CD14-positive monocyte (primary cell): Measurements from ENCODE around the gene HOXD12. TPM values are rescaled to one million over a fixed set of nuclear protein-coding genes. Genes with fewer than 3 reads are reported as not detected.

Experiments
- DNase-seq, 3 donors: peaks; one replicate each; pipeline ENCODE4 v3.0.0-alpha.2; 2011 to 2022
- H2AFZ ChIP-seq: 2 replicates; pipeline ENCODE4 v1.6.0; 2012; ENCODE audit warnings: mild to moderate bottlenecking, low read depth, low read length, inconsistent platforms; ENCODE audit not compliant: insufficient read depth, poor library complexity, severe bottlenecking
- H3K27ac ChIP-seq, 2 donors: 1 replicate in 1 of 2; 2 replicates in 1 of 2; pipeline ENCODE4 v1.5.1; 2012 to 2013; ENCODE audit warnings: low read length in 2 of 2, control low read depth in 1 of 2, inconsistent platforms in 1 of 2, low read depth in 1 of 2, mild to moderate bottlenecking in 1 of 2
- H3K27me3 ChIP-seq, 2 donors: one replicate each; pipeline versions ENCODE4 v1.6.0 to v1.6.1; 2011 to 2013; ENCODE audit warnings: low read length in 2 of 2; ENCODE audit not compliant: control insufficient read depth in 2 of 2, insufficient read depth in 2 of 2
- H3K36me3 ChIP-seq, 2 donors: replicated peaks in 1 of 2; 1 replicate in 1 of 2; 2 replicates in 1 of 2; pipeline versions ENCODE4 v1.5.1 to v1.6.1; 2012 to 2013; ENCODE audit warnings: low read length in 2 of 2, control low read depth in 1 of 2, inconsistent platforms in 1 of 2, mild to moderate bottlenecking in 1 of 2; ENCODE audit not compliant: insufficient read depth in 2 of 2, control insufficient read depth in 1 of 2
- H3K4me1 ChIP-seq, 2 donors: 1 replicate in 1 of 2; 2 replicates in 1 of 2; pipeline versions ENCODE4 v1.5.1 to v1.6.1; 2012 to 2013; ENCODE audit warnings: low read length in 2 of 2, control low read depth in 1 of 2, inconsistent platforms in 1 of 2, mild to moderate bottlenecking in 1 of 2, moderate library complexity in 1 of 2; ENCODE audit not compliant: insufficient read depth in 2 of 2, control insufficient read depth in 1 of 2
- H3K4me2 ChIP-seq: replicated peaks from 2 replicates; pipeline ENCODE3; 2012; ENCODE audit warnings: low read length, moderate library complexity, mild to moderate bottlenecking; ENCODE audit not compliant: poor library complexity, severe bottlenecking; ENCODE audit errors: extremely low read depth
- H3K4me3 ChIP-seq, 3 experiments: fragments of 200-600 bp in 1 of 3; sonication (generic) in 1 of 3; replicated peaks in 1 of 3; 1 replicate in 2 of 3; 2 replicates in 1 of 3; pipeline ENCODE4 v1.5.1; 2011 to 2013; ENCODE audit warnings: low read length in 3 of 3, mild to moderate bottlenecking in 3 of 3, control low read depth in 2 of 3, low read depth in 2 of 3, inconsistent platforms in 1 of 3, moderate library complexity in 1 of 3
- H3K79me2 ChIP-seq: 2 replicates; pipeline ENCODE4 v1.6.0; 2012; ENCODE audit warnings: mild to moderate bottlenecking, control low read depth, inconsistent platforms, low read length, moderate library complexity; ENCODE audit not compliant: insufficient read depth
- H3K9ac ChIP-seq: 2 replicates; pipeline ENCODE4 v1.6.0; 2017; ENCODE audit warnings: low read length, mild to moderate bottlenecking; ENCODE audit not compliant: insufficient read depth, poor library complexity, severe bottlenecking
- H3K9me3 ChIP-seq, 2 donors: replicated peaks in 1 of 2; 1 replicate in 1 of 2; 2 replicates in 1 of 2; pipeline versions ENCODE4 v1.5.1 to v1.6.1; 2012 to 2013; ENCODE audit warnings: low read length in 2 of 2, control low read depth in 1 of 2; ENCODE audit not compliant: control insufficient read depth in 1 of 2, insufficient read depth in 1 of 2
- H4K20me1 ChIP-seq: 2 replicates; pipeline ENCODE4 v1.6.0; 2012; ENCODE audit warnings: mild to moderate bottlenecking, low read length, control low read depth, moderate library complexity; ENCODE audit not compliant: insufficient read depth
- H3K27ac Mint-ChIP-seq, 7 donors: one replicate each; pipeline ENCODE4 v1.8.0; 2020; ENCODE audit warnings: mild to moderate bottlenecking in 7 of 7, mixed read lengths in 7 of 7, moderate library complexity in 6 of 7, inconsistent platforms in 2 of 7
- H3K27me3 Mint-ChIP-seq, 3 donors: one replicate each; pipeline ENCODE4 v1.8.0; 2021 to 2022; ENCODE audit warnings: low read depth in 3 of 3, mild to moderate bottlenecking in 3 of 3, mixed read lengths in 3 of 3, moderate library complexity in 3 of 3, inconsistent platforms in 1 of 3
- H3K36me3 Mint-ChIP-seq, 2 donors: one replicate each; pipeline ENCODE4 v1.8.0; 2020; ENCODE audit warnings: mixed read lengths in 2 of 2, inconsistent platforms in 1 of 2, mild to moderate bottlenecking in 1 of 2
- H3K4me1 Mint-ChIP-seq: one replicate; pipeline ENCODE4 v1.8.0; 2020; ENCODE audit warnings: mild to moderate bottlenecking, mixed read lengths
- H3K4me3 Mint-ChIP-seq, 2 donors: one replicate each; pipeline ENCODE4 v1.8.0; 2020; ENCODE audit warnings: mild to moderate bottlenecking in 2 of 2, mixed read lengths in 2 of 2, moderate library complexity in 1 of 2
- H3K9me3 Mint-ChIP-seq, 7 donors: one replicate each; pipeline ENCODE4 v1.8.0; 2020 to 2022; ENCODE audit warnings: mixed read lengths in 7 of 7, mild to moderate bottlenecking in 6 of 7, moderate library complexity in 6 of 7, inconsistent platforms in 2 of 7
- WGBS: methylation state at CpG from one replicate; pipeline ENCODE4 v1.1.5; 2013; ENCODE audit warnings: missing lambda C conversion rate; ENCODE audit not compliant: insufficient coverage; 5-methylcytosine and 5-hydroxymethylcytosine counted together
- intact Hi-C, 2 donors: fragments of 100-400 bp; cut with micrococcal nuclease; formaldehyde crosslinking; loops; one replicate each; pipeline versions ENCODE4 v1.15.0 to v1.15.1; 2023
- polyA plus RNA-seq, 3 donors: library from polyadenylated mRNA; depleted of rRNA in 1 of 3; unstranded in 2 of 3; stranded (reverse) in 1 of 3; fragments of 300-500 nt in 2 of 3; fragments of >200 nt in 1 of 3; fragmentation: Illumina TruSeq in 2 of 3; gene quantifications; 1 replicate in 2 of 3; 2 replicates in 1 of 3; pipeline ENCODE4 v1.2.3, GENCODE V29; 2012 to 2021
- TF ChIP-seq, protein P1 (sequence below): fragments of 200-600 bp; IDR thresholded peaks from one replicate; pipeline ENCODE4 v1.8.0; 2022; ENCODE audit warnings: antibody characterized with exemption, mild to moderate bottlenecking

Gene HOXD12
- polyA plus RNA-seq, 3 donors = not detected

DNA sequence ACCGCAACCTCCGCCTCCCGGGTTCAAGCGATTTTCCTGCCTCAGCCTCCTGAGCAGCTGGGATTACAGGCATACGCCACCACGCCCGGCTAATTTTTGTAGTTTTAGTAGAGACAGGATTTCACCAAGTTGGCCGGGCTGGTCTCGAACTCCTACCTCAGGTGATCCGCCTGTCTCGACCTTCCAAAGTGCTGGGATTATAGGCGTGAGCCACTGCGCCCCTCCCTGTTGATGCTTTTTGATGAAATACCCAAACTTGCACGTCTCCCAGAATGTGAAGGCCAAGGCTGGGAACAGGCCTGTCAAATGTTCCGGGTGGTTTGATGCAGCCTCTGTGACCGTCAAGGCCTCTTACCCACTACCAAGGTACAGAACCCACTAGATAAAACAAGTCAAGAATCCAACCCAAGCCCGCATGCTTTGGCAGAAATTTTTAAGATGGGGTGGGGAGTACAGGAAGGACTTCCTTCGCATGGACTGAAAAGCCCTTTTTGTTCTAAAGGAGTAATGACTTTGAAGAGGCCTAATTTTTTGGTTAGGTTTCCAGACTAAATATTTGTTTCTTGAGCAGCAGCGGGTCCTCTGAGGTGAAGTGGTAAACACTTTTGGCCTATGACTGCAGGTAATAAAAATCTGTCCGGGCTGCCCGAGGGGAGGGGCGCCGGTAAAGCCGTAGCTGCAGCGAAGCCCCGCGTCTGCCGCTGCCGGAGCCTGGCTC lies 12.1 kb upstream of the HOXD12 start:
- Histone ChIP-seq H3K36me3 (no peaks in the 10 kb centered on the region), H3K9me3 (peaks cover 0 to 89% of the 10 kb centered on the region in 2 donors), H3K27me3 (peaks cover 96 to 98% of the 10 kb centered on the region in 2 donors), H3K27ac (no peak overlapping the region), H3K79me2 (no peaks in the 10 kb centered on the region), H3K4me3 (peak overlapping the region in 1 of 3 experiments; percentile 48), H3K4me2 (peak overlapping the region; percentile 64), H3K9ac (no peak overlapping the region), H2AFZ (peak overlapping the region; percentile 44), H3K4me1 (peaks cover 8 to 11% of the 10 kb centered on the region in 2 donors), H4K20me1 (no peaks in the 10 kb centered on the region)
- Mint-ChIP-seq H3K36me3 (peaks cover 0 to 15% of the 10 kb centered on the region in 2 donors), H3K27me3 (peaks cover 97 to 99% (median 98%) of the 10 kb centered on the region in 3 donors), H3K4me1 (peaks cover 28% of the 10 kb centered on the region), H3K9me3 (peaks cover 0 to 49% (median 26%) of the 10 kb centered on the region in 7 donors), H3K27ac (no peak overlapping the region), H3K4me3 (peak overlapping the region; percentile 79 to 98)
- TF ChIP-seq, protein P1, sequence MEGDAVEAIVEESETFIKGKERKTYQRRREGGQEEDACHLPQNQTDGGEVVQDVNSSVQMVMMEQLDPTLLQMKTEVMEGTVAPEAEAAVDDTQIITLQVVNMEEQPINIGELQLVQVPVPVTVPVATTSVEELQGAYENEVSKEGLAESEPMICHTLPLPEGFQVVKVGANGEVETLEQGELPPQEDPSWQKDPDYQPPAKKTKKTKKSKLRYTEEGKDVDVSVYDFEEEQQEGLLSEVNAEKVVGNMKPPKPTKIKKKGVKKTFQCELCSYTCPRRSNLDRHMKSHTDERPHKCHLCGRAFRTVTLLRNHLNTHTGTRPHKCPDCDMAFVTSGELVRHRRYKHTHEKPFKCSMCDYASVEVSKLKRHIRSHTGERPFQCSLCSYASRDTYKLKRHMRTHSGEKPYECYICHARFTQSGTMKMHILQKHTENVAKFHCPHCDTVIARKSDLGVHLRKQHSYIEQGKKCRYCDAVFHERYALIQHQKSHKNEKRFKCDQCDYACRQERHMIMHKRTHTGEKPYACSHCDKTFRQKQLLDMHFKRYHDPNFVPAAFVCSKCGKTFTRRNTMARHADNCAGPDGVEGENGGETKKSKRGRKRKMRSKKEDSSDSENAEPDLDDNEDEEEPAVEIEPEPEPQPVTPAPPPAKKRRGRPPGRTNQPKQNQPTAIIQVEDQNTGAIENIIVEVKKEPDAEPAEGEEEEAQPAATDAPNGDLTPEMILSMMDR = no peak
- intact Hi-C loops = no loop called here
- DNase-seq = no peak
- 17% methylated on average over 24 of the region's 29 CpGs for WGBS

DNA sequence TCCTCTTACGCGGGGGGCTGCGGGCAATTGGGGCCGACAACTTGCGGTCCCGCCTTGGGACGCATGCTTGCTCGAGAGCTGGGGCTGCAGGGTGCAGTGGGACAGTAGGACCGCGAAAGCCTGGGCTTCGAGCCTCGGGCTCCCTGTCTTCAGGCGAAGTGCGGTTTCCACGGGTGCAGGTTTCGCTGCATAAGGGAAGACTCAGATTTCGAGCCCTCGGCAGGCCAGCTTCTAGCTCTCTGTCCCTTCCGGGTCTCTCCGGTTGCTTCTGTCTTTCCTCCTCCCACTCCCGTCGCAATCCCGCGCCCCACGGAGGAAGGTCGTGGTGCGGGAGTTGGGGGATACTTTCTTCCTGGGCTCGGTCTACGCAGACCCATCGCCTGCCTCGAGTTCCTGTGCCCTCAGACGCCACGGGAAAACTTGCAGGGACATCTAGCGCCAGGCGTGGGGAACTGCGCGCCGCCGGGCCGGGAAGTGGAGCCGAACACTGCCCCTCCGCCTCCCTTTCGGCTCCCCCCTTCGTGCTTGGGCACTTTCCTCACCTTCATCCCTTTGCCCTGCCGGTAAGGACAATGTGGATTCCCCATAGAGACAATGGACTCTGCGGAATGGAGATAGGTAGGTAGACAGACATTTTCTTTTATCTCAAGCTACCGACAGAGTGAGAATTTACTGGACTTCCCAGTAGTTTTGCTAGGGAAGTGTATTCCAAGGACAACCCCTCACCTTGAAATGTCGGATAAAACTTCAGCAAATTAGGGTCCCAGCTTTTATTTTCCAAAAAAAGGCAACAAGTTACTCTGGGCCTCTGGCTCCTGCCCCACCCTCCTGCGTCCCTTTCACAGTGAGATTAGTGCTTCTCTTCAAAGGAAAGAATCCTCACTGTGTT lies 11.3 kb upstream of the HOXD12 start:
- peaks cover 11 to 19% of the 10 kb centered on the region in 2 donors for H3K4me1 ChIP-seq
- H3K4me3 Mint-ChIP-seq = peak overlapping the region; percentile 79 to 98
- H3K36me3 ChIP-seq = no peaks in the 10 kb centered on the region
- peaks cover 31% of the 10 kb centered on the region for H3K4me1 Mint-ChIP-seq
- peak in 2 of 3 donors; percentile 21 to 54 for DNase-seq
- peak overlapping the region; percentile 44 for H2AFZ ChIP-seq
- H3K79me2 ChIP-seq = no peaks in the 10 kb centered on the region
- H4K20me1 ChIP-seq = no peaks in the 10 kb centered on the region
- H3K27me3 ChIP-seq = peaks cover 91 to 94% of the 10 kb centered on the region in 2 donors
- H3K9me3 ChIP-seq = peaks cover 0 to 82% of the 10 kb centered on the region in 2 donors
- H3K27me3 Mint-ChIP-seq = peaks cover 93 to 98% (median 95%) of the 10 kb centered on the region in 3 donors
- WGBS = 1% methylated on average over 33 of the region's 49 CpGs
- H3K27ac Mint-ChIP-seq = no peak overlapping the region
- peaks cover 0 to 44% (median 26%) of the 10 kb centered on the region in 7 donors for H3K9me3 Mint-ChIP-seq
- TF ChIP-seq, protein P1 = peak; percentile 77
- no peak overlapping the region for H3K27ac ChIP-seq
- peak overlapping the region in 1 of 3 experiments; percentile 48 for H3K4me3 ChIP-seq
- intact Hi-C loops = no loop called here
- no peak overlapping the region for H3K9ac ChIP-seq
- peaks cover 0 to 15% of the 10 kb centered on the region in 2 donors for H3K36me3 Mint-ChIP-seq
- peak overlapping the region; percentile 64 for H3K4me2 ChIP-seq
